HCT116 (cell line): ENCODE data around the gene PPP1R36. TPM values are rescaled to one million over a fixed set of nuclear protein-coding genes. Genes with fewer than 3 reads are reported as not detected.

Experiments used
- ATAC-seq: fragments of 200-7000 bp; cut with Tn5 transposase; 2 replicates; pipeline ENCODE4 v1.9.1; 2020; ENCODE audit warnings: mild to moderate bottlenecking, moderate library complexity
- BruUV-seq: library from RNA; stranded (reverse); fragments of 400-500 nt; replicated peaks from 2 replicates; lab custom pipeline; 2021; lab: Mats Ljungman, UMichigan
- CTCF ChIA-PET: fragments of 300-600 bp; sonication (Branson Sonifier 250); formaldehyde crosslinking; loops from one replicate; lab custom pipeline; 2021; ENCODE audit warnings: antibody characterized with exemption; lab: Charles Lee
- POLR2A ChIA-PET: fragments of 300-600, 350-600 bp; sonication (Branson Sonifier 250); formaldehyde crosslinking; loops from one replicate; lab custom pipeline; 2021; ENCODE audit warnings: antibody characterized with exemption; lab: Charles Lee
- RAD21 ChIA-PET, 2 experiments: fragments of 300-600 bp; sonication (Branson Sonifier 250); formaldehyde crosslinking; loops; one replicate each; lab custom pipeline; 2023; ENCODE audit warnings: low total read pairs in 2 of 2; ENCODE audit not compliant: uncharacterized antibody in 2 of 2, unreplicated experiment in 2 of 2, low non-redundant PET in 1 of 2; lab: Charles Lee
- DNase-seq: peaks from one replicate; pipeline ENCODE4 v3.0.0-alpha.2; 2010; ENCODE audit warnings: low read depth, low spot score
- H2AFZ ChIP-seq: fragments of 200-600 bp; shearing (Covaris generic), sonication (generic); 2 replicates; pipeline ENCODE4 v1.6.1; 2017; ENCODE audit warnings: low read depth, mixed run types, mixed read lengths, antibody characterized with exemption, low read length; ENCODE audit not compliant: poor library complexity, severe bottlenecking
- H3K27ac ChIP-seq: 2 replicates; pipeline ENCODE4 v1.5.1; 2012; ENCODE audit warnings: low read depth, low read length
- H3K27me3 ChIP-seq: fragments of 200-600 bp; sonication (generic); 2 replicates; pipeline ENCODE4 v1.6.1; 2016; ENCODE audit warnings: mixed run types, low read length, mixed read lengths; ENCODE audit not compliant: insufficient read depth
- H3K36me3 ChIP-seq, 2 experiments: fragments of 200-500 bp in 1 of 2; fragments of 200-600 bp in 1 of 2; sonication (Bioruptor generic) in 1 of 2; sonication (generic) in 1 of 2; 2 replicates each; pipeline versions ENCODE4 v1.5.1 to v1.6.1; 2014 to 2016; ENCODE audit warnings: low read length in 2 of 2, inconsistent platforms in 1 of 2, mixed read lengths in 1 of 2, mixed run types in 1 of 2; ENCODE audit not compliant: insufficient read depth in 2 of 2, control insufficient read depth in 1 of 2
- H3K4me1 ChIP-seq, 2 experiments: fragments of 200-600 bp in 1 of 2; sonication (generic) in 1 of 2; 2 replicates each; pipeline versions ENCODE4 v1.5.1 to v1.6.1; 2012 to 2017; ENCODE audit warnings: low read length in 2 of 2, inconsistent platforms in 1 of 2, mild to moderate bottlenecking in 1 of 2, mixed read lengths in 1 of 2, mixed run types in 1 of 2, moderate library complexity in 1 of 2; ENCODE audit not compliant: insufficient read depth in 2 of 2, control insufficient read depth in 1 of 2
- H3K4me2 ChIP-seq: fragments of 200-600 bp; sonication (generic); 2 replicates; pipeline ENCODE4 v1.6.1; 2017; ENCODE audit warnings: mixed run types, low read length, mixed read lengths
- H3K4me3 ChIP-seq, 2 experiments: fragments of 200-600 bp in 1 of 2; sonication (generic) in 1 of 2; replicated peaks in 1 of 2; 2 replicates each; pipeline ENCODE4 v1.5.1; 2011 to 2016; ENCODE audit warnings: low read length in 2 of 2, control low read depth in 1 of 2, low read depth in 1 of 2, mild to moderate bottlenecking in 1 of 2, mixed read lengths in 1 of 2, mixed run types in 1 of 2
- H3K79me2 ChIP-seq: fragments of 200-600 bp; sonication (generic); 2 replicates; pipeline ENCODE4 v1.6.1; 2017; ENCODE audit warnings: mild to moderate bottlenecking, mixed run types, low read length, moderate library complexity, mixed read lengths; ENCODE audit not compliant: insufficient read depth
- H3K9ac ChIP-seq: fragments of 200-600 bp; sonication (generic); 2 replicates; pipeline ENCODE4 v1.6.1; 2016; ENCODE audit warnings: low read length, mixed read lengths
- H3K9me2 ChIP-seq: fragments of 200-600 bp; sonication (generic), shearing (Covaris generic); 2 replicates; pipeline ENCODE4 v1.6.1; 2017; ENCODE audit warnings: mixed run types, mild to moderate bottlenecking, moderate library complexity; ENCODE audit not compliant: insufficient read depth
- H3K9me3 ChIP-seq, 2 experiments: fragments of 200-500 bp in 1 of 2; fragments of 200-600 bp in 1 of 2; sonication (Bioruptor generic) in 1 of 2; sonication (generic) in 1 of 2; 2 replicates each; pipeline ENCODE4 v1.6.1; 2014 to 2017; ENCODE audit warnings: low read length in 2 of 2, mixed read lengths in 2 of 2, inconsistent platforms in 1 of 2, low read depth in 1 of 2, mild to moderate bottlenecking in 1 of 2, mixed run types in 1 of 2, moderate library complexity in 1 of 2; ENCODE audit not compliant: control insufficient read depth in 1 of 2, insufficient read depth in 1 of 2
- H4K20me1 ChIP-seq: fragments of 200-600 bp; sonication (generic), shearing (Covaris generic); 2 replicates; pipeline ENCODE4 v1.6.1; 2017; ENCODE audit warnings: mixed run types, mild to moderate bottlenecking, moderate library complexity; ENCODE audit not compliant: insufficient read depth
- ATF3 ChIP-seq: IDR thresholded peaks from 2 replicates; pipeline ENCODE4 v1.6.1; 2012
- CBX3 ChIP-seq: IDR thresholded peaks from 2 replicates; pipeline ENCODE4 v1.6.1; 2012; ENCODE audit warnings: low read depth
- EGR1 ChIP-seq: IDR thresholded peaks from 2 replicates; pipeline ENCODE4 v1.6.1; 2012; ENCODE audit warnings: low read depth
- ELF1 ChIP-seq: IDR thresholded peaks from 2 replicates; pipeline ENCODE4 v1.6.1; 2012; ENCODE audit warnings: low read depth, borderline replicate concordance
- EZH2 ChIP-seq: fragments of 200-600 bp; sonication (generic); IDR thresholded peaks from 2 replicates; pipeline ENCODE4 v1.6.1; 2017; ENCODE audit warnings: antibody characterized with exemption, mixed run types
- FOSL1 ChIP-seq: IDR thresholded peaks from 2 replicates; pipeline ENCODE4 v1.6.1; 2012; ENCODE audit warnings: low read depth
- POLR2A ChIP-seq: IDR thresholded peaks from 2 replicates; pipeline ENCODE4 v1.7.0; 2011; ENCODE audit warnings: borderline replicate concordance; ENCODE audit not compliant: insufficient read depth, insufficient read length; ENCODE audit errors: extremely low read depth
- RAD21 ChIP-seq: IDR thresholded peaks from 2 replicates; pipeline ENCODE4 v1.6.1; 2012; ENCODE audit warnings: low read depth, mild to moderate bottlenecking
- REST ChIP-seq: IDR thresholded peaks from 2 replicates; pipeline ENCODE4 v1.6.1; 2012; ENCODE audit warnings: low read depth
- SIN3A ChIP-seq: IDR thresholded peaks from 2 replicates; pipeline ENCODE4 v1.6.1; 2012; ENCODE audit warnings: low read depth
- SP1 ChIP-seq: IDR thresholded peaks from 2 replicates; pipeline ENCODE4 v1.6.1; 2012; ENCODE audit warnings: low read depth
- SRF ChIP-seq: IDR thresholded peaks from 2 replicates; pipeline ENCODE4 v1.6.1; 2012; ENCODE audit warnings: low read depth
- TCF7L2 ChIP-seq: IDR thresholded peaks from 2 replicates; pipeline ENCODE4 v1.7.0; 2011; ENCODE audit warnings: borderline replicate concordance, inconsistent platforms; ENCODE audit not compliant: insufficient read depth, insufficient read length; ENCODE audit errors: extremely low read depth
- intact Hi-C: fragments of 100-400 bp; cut with micrococcal nuclease; formaldehyde crosslinking; loops from 2 replicates; pipeline ENCODE4 v1.10.0; 2022
- total RNA-seq: library from RNA; stranded (reverse); gene quantifications from one replicate; pipeline ENCODE4 v1.2.1, GENCODE V29; 2021; ENCODE audit not compliant: unreplicated experiment
- TF ChIP-seq, protein P1 (sequence below): IDR thresholded peaks from 2 replicates; pipeline ENCODE4 v1.6.1; 2011; ENCODE audit warnings: mild to moderate bottlenecking, low read length, moderate library complexity; ENCODE audit not compliant: insufficient replicate concordance; ENCODE audit errors: extremely low read depth

PPP1R36 gene
- total RNA-seq, 1 experiment from 2014 or later: 0.47 TPM

GRCh38 chr14:64584190-64584589 lies 34.4 kb downstream of the PPP1R36 start:
- Histone ChIP-seq H3K4me2 (no peak overlapping the region), H3K36me3 (no peaks in the 10 kb centered on the region), H3K9me3 (no peaks in the 10 kb centered on the region), H2AFZ (no peak overlapping the region), H3K27ac (no peak overlapping the region), H3K4me1 (peaks cover 0 to 7% of the 10 kb centered on the region in 2 experiments; a peak in 1 of 4 replicates), H3K4me3 (no peak overlapping the region), H3K79me2 (no peaks in the 10 kb centered on the region), H3K9me2 (no peaks in the 10 kb centered on the region), H4K20me1 (no peaks in the 10 kb centered on the region), H3K27me3 (no peaks in the 10 kb centered on the region), H3K9ac (no peak overlapping the region)
- TF ChIP-seq ATF3 (no peak), POLR2A (no peak), CBX3 (no peak), SRF (no peak)
- POLR2A ChIA-PET: no interaction called here
- CTCF ChIA-PET: no interaction called here
- ATAC-seq (no peak), DNase-seq (no peak)
- BruUV-seq: no TSS peak
- RAD21 ChIA-PET: no interaction called here
- intact Hi-C loops: no loop called here

DNA sequence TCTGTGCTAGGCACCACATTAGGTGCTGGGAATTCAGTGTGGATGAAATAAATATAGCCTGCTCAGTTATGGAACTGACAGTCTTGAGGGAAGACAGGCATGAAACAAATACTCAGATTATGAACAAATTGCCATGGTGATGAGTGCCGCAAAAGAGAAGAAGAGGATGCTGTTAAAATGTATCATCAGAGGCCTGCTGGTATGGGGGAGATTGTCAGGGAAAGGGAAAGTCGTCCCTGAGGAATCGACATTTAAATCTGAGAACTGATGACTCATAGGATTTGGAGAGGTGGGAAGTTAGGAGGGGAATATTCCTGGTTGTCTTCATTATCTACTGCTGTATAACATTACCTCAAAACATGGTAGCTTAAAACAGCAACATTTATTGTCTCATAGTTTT lies 42.0 kb downstream of the PPP1R36 start:
- Histone ChIP-seq H3K9ac (no peak overlapping the region), H3K4me2 (no peak overlapping the region), H3K4me1 (no peaks in the 10 kb centered on the region), H3K9me3 (no peaks in the 10 kb centered on the region), H4K20me1 (no peaks in the 10 kb centered on the region), H3K9me2 (no peaks in the 10 kb centered on the region), H3K36me3 (no peaks in the 10 kb centered on the region), H3K27ac (no peak overlapping the region), H3K4me3 (no peak overlapping the region), H2AFZ (no peak overlapping the region), H3K79me2 (no peaks in the 10 kb centered on the region), H3K27me3 (no peaks in the 10 kb centered on the region)
- ChIA-PET RAD21 (no interaction called here), CTCF (no interaction called here), POLR2A (no interaction called here)
- TF ChIP-seq CBX3 (no peak), ATF3 (no peak), FOSL1 (no peak), TCF7L2 (no peak), SIN3A (no peak), SRF (no peak), REST (no peak), EGR1 (no peak), EZH2 (no peak), ELF1 (no peak), RAD21 (no peak), SP1 (no peak)
- TF ChIP-seq, protein P1, sequence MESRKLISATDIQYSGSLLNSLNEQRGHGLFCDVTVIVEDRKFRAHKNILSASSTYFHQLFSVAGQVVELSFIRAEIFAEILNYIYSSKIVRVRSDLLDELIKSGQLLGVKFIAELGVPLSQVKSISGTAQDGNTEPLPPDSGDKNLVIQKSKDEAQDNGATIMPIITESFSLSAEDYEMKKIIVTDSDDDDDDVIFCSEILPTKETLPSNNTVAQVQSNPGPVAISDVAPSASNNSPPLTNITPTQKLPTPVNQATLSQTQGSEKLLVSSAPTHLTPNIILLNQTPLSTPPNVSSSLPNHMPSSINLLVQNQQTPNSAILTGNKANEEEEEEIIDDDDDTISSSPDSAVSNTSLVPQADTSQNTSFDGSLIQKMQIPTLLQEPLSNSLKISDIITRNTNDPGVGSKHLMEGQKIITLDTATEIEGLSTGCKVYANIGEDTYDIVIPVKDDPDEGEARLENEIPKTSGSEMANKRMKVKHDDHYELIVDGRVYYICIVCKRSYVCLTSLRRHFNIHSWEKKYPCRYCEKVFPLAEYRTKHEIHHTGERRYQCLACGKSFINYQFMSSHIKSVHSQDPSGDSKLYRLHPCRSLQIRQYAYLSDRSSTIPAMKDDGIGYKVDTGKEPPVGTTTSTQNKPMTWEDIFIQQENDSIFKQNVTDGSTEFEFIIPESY: no peak
- no TSS peak for BruUV-seq
- DNase-seq: no peak
- ATAC-seq: no peak
- intact Hi-C loops: no loop called here
